HepG2 (cell line): Measurements from ENCODE around the gene KIAA0825.

Source experiments
- RBM22 ChIP-seq: fragments of 200-400 bp; formaldehyde crosslinking; optimal IDR thresholded peaks from 2 replicates; pipeline ENCODE3; 2017; ENCODE audit warnings: mild to moderate bottlenecking, low read length, moderate library complexity
- TBL1XR1 ChIP-seq: fragments of 150-350 bp; IDR thresholded peaks from 2 replicates; pipeline ENCODE4 v1.6.1; 2014; ENCODE audit warnings: borderline replicate concordance, low read length; ENCODE audit not compliant: partially characterized antibody
- ZNF605 ChIP-seq: sonication (generic); formaldehyde crosslinking; IDR thresholded peaks from 2 replicates; pipeline ENCODE4 v1.8.0; 2022; ENCODE audit warnings: mild to moderate bottlenecking, missing genetic modification reagents
- TF ChIP-seq, protein P1 (sequence below), 2 experiments: IDR thresholded peaks; 2 replicates each; pipeline ENCODE4 v1.6.1; 2011 to 2012; ENCODE audit warnings: low read length in 2 of 2, borderline replicate concordance in 1 of 2, low read depth in 1 of 2, mild to moderate bottlenecking in 1 of 2, moderate library complexity in 1 of 2
- TF ChIP-seq, protein P2 (sequence below): sonication (generic); formaldehyde crosslinking; IDR thresholded peaks from 2 replicates; pipeline ENCODE4 v1.8.1; 2022; ENCODE audit warnings: low read depth, mild to moderate bottlenecking, missing genetic modification reagents

DNA sequence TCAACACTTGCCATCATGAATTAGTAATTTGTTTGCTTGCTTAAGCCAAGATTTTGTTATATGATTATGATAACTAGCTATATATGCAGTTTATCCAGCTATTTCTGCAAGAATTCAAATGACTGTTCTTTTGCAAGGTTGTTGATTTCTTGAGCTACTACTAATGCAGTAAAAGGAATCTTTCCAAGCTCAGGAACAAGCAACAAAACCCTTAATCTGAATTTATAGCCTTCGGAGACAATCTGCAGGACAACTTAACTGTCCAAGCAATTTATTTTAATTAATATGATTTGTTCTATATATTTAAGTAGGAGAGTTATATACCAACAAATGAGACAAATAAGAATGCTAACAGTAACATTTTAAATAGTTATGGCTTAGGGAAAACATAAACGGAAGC lies 450.3 kb downstream of the KIAA0825 start:
- TF ChIP-seq ZNF605 (CRISPR knock-in tag) = no peak
- TF ChIP-seq, protein P1, sequence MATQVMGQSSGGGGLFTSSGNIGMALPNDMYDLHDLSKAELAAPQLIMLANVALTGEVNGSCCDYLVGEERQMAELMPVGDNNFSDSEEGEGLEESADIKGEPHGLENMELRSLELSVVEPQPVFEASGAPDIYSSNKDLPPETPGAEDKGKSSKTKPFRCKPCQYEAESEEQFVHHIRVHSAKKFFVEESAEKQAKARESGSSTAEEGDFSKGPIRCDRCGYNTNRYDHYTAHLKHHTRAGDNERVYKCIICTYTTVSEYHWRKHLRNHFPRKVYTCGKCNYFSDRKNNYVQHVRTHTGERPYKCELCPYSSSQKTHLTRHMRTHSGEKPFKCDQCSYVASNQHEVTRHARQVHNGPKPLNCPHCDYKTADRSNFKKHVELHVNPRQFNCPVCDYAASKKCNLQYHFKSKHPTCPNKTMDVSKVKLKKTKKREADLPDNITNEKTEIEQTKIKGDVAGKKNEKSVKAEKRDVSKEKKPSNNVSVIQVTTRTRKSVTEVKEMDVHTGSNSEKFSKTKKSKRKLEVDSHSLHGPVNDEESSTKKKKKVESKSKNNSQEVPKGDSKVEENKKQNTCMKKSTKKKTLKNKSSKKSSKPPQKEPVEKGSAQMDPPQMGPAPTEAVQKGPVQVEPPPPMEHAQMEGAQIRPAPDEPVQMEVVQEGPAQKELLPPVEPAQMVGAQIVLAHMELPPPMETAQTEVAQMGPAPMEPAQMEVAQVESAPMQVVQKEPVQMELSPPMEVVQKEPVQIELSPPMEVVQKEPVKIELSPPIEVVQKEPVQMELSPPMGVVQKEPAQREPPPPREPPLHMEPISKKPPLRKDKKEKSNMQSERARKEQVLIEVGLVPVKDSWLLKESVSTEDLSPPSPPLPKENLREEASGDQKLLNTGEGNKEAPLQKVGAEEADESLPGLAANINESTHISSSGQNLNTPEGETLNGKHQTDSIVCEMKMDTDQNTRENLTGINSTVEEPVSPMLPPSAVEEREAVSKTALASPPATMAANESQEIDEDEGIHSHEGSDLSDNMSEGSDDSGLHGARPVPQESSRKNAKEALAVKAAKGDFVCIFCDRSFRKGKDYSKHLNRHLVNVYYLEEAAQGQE (IDR thresholded peaks at IDR 0.05; ENCODE audit: borderline replicate concordance in 1 of 2, low read depth in 1 of 2, low read length in 2 of 2) = no peak
- no peak for TF ChIP-seq RBM22
- no peak for TF ChIP-seq TBL1XR1
- TF ChIP-seq, protein P2, sequence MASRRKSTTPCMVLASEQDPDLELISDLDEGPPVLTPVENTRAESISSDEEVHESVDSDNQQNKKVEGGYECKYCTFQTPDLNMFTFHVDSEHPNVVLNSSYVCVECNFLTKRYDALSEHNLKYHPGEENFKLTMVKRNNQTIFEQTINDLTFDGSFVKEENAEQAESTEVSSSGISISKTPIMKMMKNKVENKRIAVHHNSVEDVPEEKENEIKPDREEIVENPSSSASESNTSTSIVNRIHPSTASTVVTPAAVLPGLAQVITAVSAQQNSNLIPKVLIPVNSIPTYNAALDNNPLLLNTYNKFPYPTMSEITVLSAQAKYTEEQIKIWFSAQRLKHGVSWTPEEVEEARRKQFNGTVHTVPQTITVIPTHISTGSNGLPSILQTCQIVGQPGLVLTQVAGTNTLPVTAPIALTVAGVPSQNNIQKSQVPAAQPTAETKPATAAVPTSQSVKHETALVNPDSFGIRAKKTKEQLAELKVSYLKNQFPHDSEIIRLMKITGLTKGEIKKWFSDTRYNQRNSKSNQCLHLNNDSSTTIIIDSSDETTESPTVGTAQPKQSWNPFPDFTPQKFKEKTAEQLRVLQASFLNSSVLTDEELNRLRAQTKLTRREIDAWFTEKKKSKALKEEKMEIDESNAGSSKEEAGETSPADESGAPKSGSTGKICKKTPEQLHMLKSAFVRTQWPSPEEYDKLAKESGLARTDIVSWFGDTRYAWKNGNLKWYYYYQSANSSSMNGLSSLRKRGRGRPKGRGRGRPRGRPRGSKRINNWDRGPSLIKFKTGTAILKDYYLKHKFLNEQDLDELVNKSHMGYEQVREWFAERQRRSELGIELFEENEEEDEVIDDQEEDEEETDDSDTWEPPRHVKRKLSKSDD = no peak
